SH-SY5Y (cell line): ENCODE results near the gene SULT1B1.

Experiments used
- GATA2 ChIP-seq: IDR thresholded peaks from 2 replicates; pipeline ENCODE4 v1.6.1; 2011; ENCODE audit warnings: mild to moderate bottlenecking, low read depth, low read length
- GATA3 ChIP-seq: IDR thresholded peaks from 2 replicates; pipeline ENCODE4 v1.6.1; 2011; ENCODE audit warnings: low read depth, mild to moderate bottlenecking, low read length, moderate library complexity

The SULT1B1 gene

GRCh38 chr4:69727426-69727825 lies 33.0 kb downstream of the SULT1B1 start:
- TF ChIP-seq GATA3 (no peak), GATA2 (no peak)

- TF ChIP-seq GATA3 (no peak), GATA2 (no peak)
These were observed 33.4 kb downstream of the SULT1B1 start for GRCh38 chr4:69726971-69727370.

GRCh38 chr4:69718396-69719271 lies 41.8 kb downstream of the SULT1B1 start:
- no peak for TF ChIP-seq GATA2
- TF ChIP-seq GATA3, result no peak

GRCh38 chr4:69717778-69718177 lies 42.6 kb downstream of the SULT1B1 start:
- TF ChIP-seq GATA2 (no peak), GATA3 (no peak)

GRCh38 chr4:69716654-69717053 lies 43.8 kb downstream of the SULT1B1 start:
- TF ChIP-seq GATA2 (no peak), GATA3 (no peak)

GRCh38 chr4:69714086-69714485 lies 46.3 kb downstream of the SULT1B1 start:
- TF ChIP-seq GATA3, result no peak
- no peak for TF ChIP-seq GATA2

- TF ChIP-seq GATA2 (no peak), GATA3 (no peak)
These were observed 46.8 kb downstream of the SULT1B1 start for GRCh38 chr4:69713593-69713992.

- TF ChIP-seq GATA3 (no peak), GATA2 (no peak)
These were observed 49.8 kb downstream of the SULT1B1 start for GRCh38 chr4:69710580-69710979.

- TF ChIP-seq GATA3 (no peak), GATA2 (no peak)
These were observed 52.2 kb downstream of the SULT1B1 start for GRCh38 chr4:69708211-69708610.

GRCh38 chr4:69707807-69708206 lies 52.6 kb downstream of the SULT1B1 start:
- TF ChIP-seq GATA2, result no peak
- TF ChIP-seq GATA3, result no peak

GRCh38 chr4:69702201-69702600 lies 58.2 kb downstream of the SULT1B1 start:
- TF ChIP-seq GATA3 (no peak), GATA2 (no peak)

GRCh38 chr4:69701696-69702095 lies 58.7 kb downstream of the SULT1B1 start:
- TF ChIP-seq GATA3 (no peak), GATA2 (no peak)

- TF ChIP-seq GATA2 (no peak), GATA3 (no peak)
These were observed 62.7 kb downstream of the SULT1B1 start for GRCh38 chr4:69697536-69698242.

GRCh38 chr4:69689599-69689998 lies 70.8 kb downstream of the SULT1B1 start:
- TF ChIP-seq GATA2 (no peak), GATA3 (no peak)

- TF ChIP-seq GATA2, result no peak
- no peak for TF ChIP-seq GATA3
These were observed 75.6 kb downstream of the SULT1B1 start for GRCh38 chr4:69684804-69685203.
